HepG2 (cell line): ENCODE results near the gene ZSWIM6. TPM values are rescaled to one million over a fixed set of nuclear protein-coding genes. Genes with fewer than 3 reads are reported as not detected.

Experiments
- ATAC-seq: fragments of 200-7000 bp; cut with Tn5 transposase; 3 replicates; pipeline ENCODE4 v1.9.1; 2020; ENCODE audit warnings: mild to moderate bottlenecking, moderate library complexity
- BruUV-seq: library from RNA; stranded (reverse); fragments of 400-500 nt; replicated peaks from 2 replicates; lab custom pipeline; 2021; lab: Mats Ljungman, UMichigan
- CTCF ChIA-PET: fragments of 300-600 bp; formaldehyde crosslinking; extraction: SDS; loops from one replicate; lab custom pipeline; 2021; ENCODE audit warnings: low total read pairs, inconsistent platforms, low intra/inter-chr PET ratio; lab: Yijun Ruan, JAX
- POLR2A ChIA-PET: fragments of 350-600 bp; sonication (Branson Sonifier 250); formaldehyde crosslinking; loops from one replicate; lab custom pipeline; 2020; ENCODE audit warnings: antibody characterized with exemption, inconsistent platforms; lab: Yijun Ruan, JAX
- DNase-seq: peaks from one replicate; pipeline ENCODE4 v3.0.0-alpha.2; 2015; ENCODE audit warnings: low spot score
- FAIRE-seq: peaks from 3 replicates; lab custom pipeline; 2011; peaks lifted over from hg19 to GRCh38; lab: Jason Lieb, UNC
- H2AFZ ChIP-seq: one replicate; pipeline ENCODE4 v1.6.1; 2011; ENCODE audit warnings: low read length, inconsistent platforms
- H3K27ac ChIP-seq: fragments of 300-600 bp; 3 replicates; pipeline ENCODE4 v1.8.0; 2011; ENCODE audit warnings: mixed run types, mild to moderate bottlenecking, mixed read lengths, low read length, inconsistent platforms; ENCODE audit not compliant: insufficient read depth; ENCODE audit errors: extremely low read length
- H3K27me3 ChIP-seq, 2 experiments: fragments of 200-600 bp in 1 of 2; 2 replicates in 1 of 2; 3 replicates in 1 of 2; pipeline versions ENCODE4 v1.6.0 to v1.8.0; 2011; ENCODE audit warnings: low read length in 2 of 2, mild to moderate bottlenecking in 2 of 2, moderate library complexity in 2 of 2, inconsistent platforms in 1 of 2; ENCODE audit not compliant: insufficient read depth in 2 of 2, control insufficient read depth in 1 of 2
- H3K36me3 ChIP-seq, 2 experiments: fragments of 200-600 bp in 1 of 2; replicated peaks in 1 of 2; 2 replicates in 1 of 2; 3 replicates in 1 of 2; pipeline versions ENCODE4 v1.5.1 to v1.8.0; 2011; ENCODE audit warnings: low read length in 2 of 2, inconsistent platforms in 1 of 2; ENCODE audit not compliant: insufficient read depth in 2 of 2, control insufficient read depth in 1 of 2
- H3K4me1 ChIP-seq: 2 replicates; pipeline ENCODE4 v1.5.1; 2012; ENCODE audit warnings: low read length, inconsistent platforms; ENCODE audit not compliant: insufficient read depth
- H3K4me2 ChIP-seq: 2 replicates; pipeline ENCODE4 v1.6.0; 2011; ENCODE audit warnings: low read depth, low read length, inconsistent platforms
- H3K4me3 ChIP-seq, 3 experiments: fragments of 200-600 bp in 1 of 3; sonication (generic), shearing (Covaris generic) in 1 of 3; replicated peaks in 1 of 3; 2 replicates each; pipeline ENCODE4 v1.5.1; 2011 to 2016; ENCODE audit warnings: low read length in 3 of 3, inconsistent platforms in 2 of 3, low read depth in 2 of 3, mild to moderate bottlenecking in 2 of 3, control low read depth in 1 of 3, mixed read lengths in 1 of 3; ENCODE audit not compliant: insufficient read depth in 1 of 3
- H3K79me2 ChIP-seq: one replicate; pipeline ENCODE4 v1.6.1; 2011; ENCODE audit warnings: low read length, inconsistent platforms; ENCODE audit not compliant: insufficient read depth
- H3K9ac ChIP-seq: 2 replicates; pipeline ENCODE4 v1.6.0; 2011; ENCODE audit warnings: mild to moderate bottlenecking, low read depth, low read length, inconsistent platforms; ENCODE audit not compliant: insufficient read depth
- H3K9me3 ChIP-seq: 2 replicates; pipeline ENCODE4 v1.5.1; 2012; ENCODE audit warnings: mild to moderate bottlenecking, low read length
- H4K20me1 ChIP-seq: 2 replicates; pipeline ENCODE4 v1.6.0; 2011; ENCODE audit warnings: inconsistent platforms, mild to moderate bottlenecking, low read length, moderate library complexity; ENCODE audit not compliant: insufficient read depth
- ARID5B ChIP-seq: IDR thresholded peaks from 2 replicates; pipeline ENCODE4 v1.4.0; 2020; ENCODE audit warnings: mild to moderate bottlenecking, missing genetic modification reagents
- DNMT1 ChIP-seq: sonication (generic); formaldehyde crosslinking; IDR thresholded peaks from 2 replicates; pipeline ENCODE4 v1.5.1; 2020; ENCODE audit warnings: mild to moderate bottlenecking, missing genetic modification reagents
- GABPB1 ChIP-seq: IDR thresholded peaks from 2 replicates; pipeline ENCODE4 v1.6.1; 2016; ENCODE audit warnings: mild to moderate bottlenecking, missing genetic modification reagents, moderate library complexity, missing compliant biosample characterization
- MAFF ChIP-seq: IDR thresholded peaks from 2 replicates; pipeline ENCODE4 v1.6.1; 2011; ENCODE audit warnings: low read depth, low read length, improper control_type of control experiment
- MAFK ChIP-seq, 2 experiments: IDR thresholded peaks in 1 of 2; conservative IDR thresholded peaks in 1 of 2; 2 replicates each; pipeline ENCODE4 v1.6.1; 2011; ENCODE audit warnings: improper control_type of control experiment in 2 of 2, low read length in 2 of 2
- REL ChIP-seq: sonication (generic); formaldehyde crosslinking; conservative IDR thresholded peaks from 2 replicates; pipeline ENCODE4 v1.8.0; 2022; ENCODE audit warnings: mild to moderate bottlenecking, missing genetic modification reagents, moderate library complexity
- RFX1 ChIP-seq: fragments of 450-650 bp; IDR thresholded peaks from 2 replicates; pipeline ENCODE4 v1.6.1; 2017
- TBX2 ChIP-seq: sonication (generic); formaldehyde crosslinking; IDR thresholded peaks from 2 replicates; pipeline ENCODE4 v1.5.0; 2020; ENCODE audit warnings: missing genetic modification reagents, mild to moderate bottlenecking, borderline replicate concordance
- TFDP1 ChIP-seq: IDR thresholded peaks from 2 replicates; pipeline ENCODE4 v1.6.1; 2016; ENCODE audit warnings: missing compliant biosample characterization, missing genetic modification reagents, borderline replicate concordance
- ZFP36L1 ChIP-seq: sonication (generic); formaldehyde crosslinking; IDR thresholded peaks from 2 replicates; pipeline ENCODE4 v1.8.0; 2022; ENCODE audit warnings: mild to moderate bottlenecking, missing genetic modification reagents, moderate library complexity
- ZFP82 ChIP-seq: sonication (generic); formaldehyde crosslinking; IDR thresholded peaks from 2 replicates; pipeline ENCODE4 v1.5.1; 2020; ENCODE audit warnings: mild to moderate bottlenecking, missing genetic modification reagents, borderline replicate concordance
- ZNF263 ChIP-seq: sonication (generic); formaldehyde crosslinking; IDR thresholded peaks from 2 replicates; pipeline ENCODE4 v1.4.0; 2020; ENCODE audit warnings: missing genetic modification reagents
- ZNF530 ChIP-seq: sonication (generic); formaldehyde crosslinking; IDR thresholded peaks from 2 replicates; pipeline ENCODE4 v1.5.0; 2020; ENCODE audit warnings: low read depth, mild to moderate bottlenecking, missing genetic modification reagents
- ZNF616 ChIP-seq: sonication (generic); formaldehyde crosslinking; IDR thresholded peaks from 2 replicates; pipeline ENCODE4 v1.5.0; 2020; ENCODE audit warnings: low read depth, mild to moderate bottlenecking, missing genetic modification reagents
- ZNF740 ChIP-seq: sonication (generic); formaldehyde crosslinking; IDR thresholded peaks from 2 replicates; pipeline ENCODE4 v1.4.0; 2020; ENCODE audit warnings: missing genetic modification reagents
- ZNF775 ChIP-seq: sonication (generic); formaldehyde crosslinking; IDR thresholded peaks from 2 replicates; pipeline ENCODE4 v1.4.0; 2020; ENCODE audit warnings: missing genetic modification reagents, mild to moderate bottlenecking, moderate library complexity, borderline replicate concordance
- ZNF800 ChIP-seq: sonication (generic); formaldehyde crosslinking; IDR thresholded peaks from 2 replicates; pipeline ENCODE4 v1.4.0; 2020; ENCODE audit warnings: missing genetic modification reagents
- WGBS: methylation state at CpG from one replicate; pipeline ENCODE4 v1.1.6; 2017; ENCODE audit warnings: low lambda C conversion rate; 5-methylcytosine and 5-hydroxymethylcytosine counted together
- in situ Hi-C: cut with HindIII; loops from 2 replicates; pipeline ENCODE4 v1.10.0; 2017; ENCODE audit warnings: low pct_unique_long_range_greater_than_20kb; ENCODE audit not compliant: extremely low pct_ligation_motif_present
- intact Hi-C: fragments of 100-400 bp; cut with micrococcal nuclease; formaldehyde crosslinking; loops from one replicate; pipeline ENCODE4 v1.10.0; 2022; ENCODE audit not compliant: unreplicated experiment
- polyA plus RNA-seq, 8 experiments: library from polyadenylated mRNA; depleted of rRNA in 3 of 8; stranded (reverse) in 7 of 8; unstranded in 1 of 8; fragments of >200 nt; fragmentation: Illumina TruSeq in 4 of 8; extraction: Trizol in 4 of 8; gene quantifications; 2 replicates each; pipeline versions ENCODE4 v1.2.1 to v1.2.3, GENCODE V29; 2011 to 2016; ENCODE audit warnings: low read depth in 4 of 8, missing spikeins in 1 of 8, mixed read lengths in 1 of 8; ENCODE audit not compliant: insufficient read depth in 1 of 8
- total RNA-seq, 5 experiments: library from RNA; depleted of rRNA; stranded (reverse); fragments of >200 nt; fragmentation: Illumina TruSeq; extraction: Trizol; gene quantifications; 2 replicates each; pipeline ENCODE4 v1.2.3, GENCODE V29; 2016; ENCODE audit warnings: low read depth in 1 of 5

Gene ZSWIM6
- total and polyA plus RNA-seq, 2 of the 13 experiments (the other 11 are each of a cell fraction or from before 2014, with no cell fraction given), result 0.82 to 1.9 TPM

GRCh38 chr5:61525512-61526206 lies 193.6 kb downstream of the ZSWIM6 start:
- in situ Hi-C loops (no loop called here), intact Hi-C loops (no loop called here)
- FAIRE-seq (no peak), DNase-seq (no peak), ATAC-seq (no peak)
- Histone ChIP-seq H3K79me2 (no peaks in the 10 kb centered on the region), H3K9me3 (no peaks in the 10 kb centered on the region), H3K27ac (no peak overlapping the region), H2AFZ (no peak overlapping the region), H3K4me1 (no peaks in the 10 kb centered on the region), H3K4me3 (no peak overlapping the region), H3K36me3 (no peaks in the 10 kb centered on the region), H3K9ac (no peak overlapping the region), H3K4me2 (no peak overlapping the region), H4K20me1 (no peaks in the 10 kb centered on the region), H3K27me3 (no peaks in the 10 kb centered on the region)
- ChIA-PET CTCF (no interaction called here), POLR2A (no interaction called here)
- no TSS peak for BruUV-seq
- 70% methylated on average over 12 of the region's 12 CpGs for WGBS
- peak; percentile 51; the same call in 1 of the 2 replicates for TF ChIP-seq RFX1
- TF ChIP-seq MAFK (conservative IDR thresholded peaks at IDR 0.05 in 1 of 2, IDR thresholded peaks at IDR 0.05 in 1 of 2; ENCODE audit: low read length in 2 of 2), result peak; percentile 31 to 72; a peak in 3 of 4 replicates
- TF ChIP-seq REL (CRISPR knock-in tag), result no peak
- no peak for TF ChIP-seq ZNF740 (CRISPR knock-in tag)
- no peak for TF ChIP-seq TFDP1 (CRISPR knock-in tag)
- TF ChIP-seq GABPB1 (CRISPR knock-in tag), result no peak
- TF ChIP-seq ZFP36L1 (CRISPR knock-in tag), result no peak
- no peak for TF ChIP-seq ZFP82 (CRISPR knock-in tag)
- no peak for TF ChIP-seq ZNF530
- peak; percentile 53 for TF ChIP-seq MAFF
- no peak for TF ChIP-seq ZNF263 (CRISPR knock-in tag)
- TF ChIP-seq DNMT1, result no peak
- TF ChIP-seq ZNF616 (CRISPR knock-in tag), result no peak
- TF ChIP-seq ZNF775, result no peak
- no peak for TF ChIP-seq ARID5B
- TF ChIP-seq ZNF800 (CRISPR knock-in tag), result no peak
- no peak for TF ChIP-seq TBX2 (CRISPR knock-in tag)
